Glutamatergic neuron (in vitro differentiated cells): ENCODE results near the gene IFNAR2. TPM values are rescaled to one million over a fixed set of nuclear protein-coding genes. Genes with fewer than 3 reads are reported as not detected.

Source experiments
- DNase-seq: peaks from one replicate; pipeline ENCODE4 v3.0.0; 2022
- H3K27ac Mint-ChIP-seq: one replicate; pipeline ENCODE4 v1.8.0; 2020; ENCODE audit warnings: mild to moderate bottlenecking, mixed read lengths, inconsistent platforms; ENCODE audit not compliant: unreplicated experiment
- H3K27me3 Mint-ChIP-seq: one replicate; pipeline ENCODE4 v1.8.0; 2020; ENCODE audit warnings: mild to moderate bottlenecking, moderate library complexity, mixed read lengths, inconsistent platforms; ENCODE audit not compliant: unreplicated experiment
- H3K36me3 Mint-ChIP-seq: one replicate; pipeline ENCODE4 v1.8.0; 2020; ENCODE audit warnings: mild to moderate bottlenecking, mixed read lengths, inconsistent platforms; ENCODE audit not compliant: unreplicated experiment
- H3K4me1 Mint-ChIP-seq: one replicate; pipeline ENCODE4 v1.8.0; 2020; ENCODE audit warnings: mild to moderate bottlenecking, low read depth, mixed read lengths, inconsistent platforms; ENCODE audit not compliant: unreplicated experiment
- H3K4me3 Mint-ChIP-seq: one replicate; pipeline ENCODE4 v1.8.0; 2020; ENCODE audit warnings: mild to moderate bottlenecking, mixed read lengths, inconsistent platforms; ENCODE audit not compliant: unreplicated experiment
- H3K9me3 Mint-ChIP-seq: one replicate; pipeline ENCODE4 v1.8.0; 2020; ENCODE audit warnings: mild to moderate bottlenecking, moderate library complexity, mixed read lengths, inconsistent platforms; ENCODE audit not compliant: unreplicated experiment
- long read RNA-seq: library from polyadenylated mRNA; unstranded; transcript quantifications from one replicate; pipeline ENCODE4 v2.0.0, GENCODE V29; 2020; ENCODE audit not compliant: unreplicated experiment
- total RNA-seq: library from RNA; stranded (reverse); fragmentation: NEBNext Ultra II Directional; extraction: Animal tissue kit (Norgen Biotek cat#: 25700); gene quantifications from one replicate; pipeline ENCODE4 v1.2.1, GENCODE V29; 2021; ENCODE audit not compliant: unreplicated experiment
- TF ChIP-seq, protein P1 (sequence below): fragments of 200-600 bp; sonication (generic); IDR thresholded peaks from one replicate; pipeline ENCODE4 v1.5.0; 2021; ENCODE audit not compliant: partially characterized antibody, unreplicated experiment

IFNAR2 gene
- 6.9 TPM for total RNA-seq
- long read RNA-seq, full-length matches to known transcripts = 4 of 4 reads
- long read RNA-seq, partial matches to known transcripts = 0 of 4 reads
- long read RNA-seq, other reads (novel, unspliced or antisense) = 0 of 4 reads

DNA sequence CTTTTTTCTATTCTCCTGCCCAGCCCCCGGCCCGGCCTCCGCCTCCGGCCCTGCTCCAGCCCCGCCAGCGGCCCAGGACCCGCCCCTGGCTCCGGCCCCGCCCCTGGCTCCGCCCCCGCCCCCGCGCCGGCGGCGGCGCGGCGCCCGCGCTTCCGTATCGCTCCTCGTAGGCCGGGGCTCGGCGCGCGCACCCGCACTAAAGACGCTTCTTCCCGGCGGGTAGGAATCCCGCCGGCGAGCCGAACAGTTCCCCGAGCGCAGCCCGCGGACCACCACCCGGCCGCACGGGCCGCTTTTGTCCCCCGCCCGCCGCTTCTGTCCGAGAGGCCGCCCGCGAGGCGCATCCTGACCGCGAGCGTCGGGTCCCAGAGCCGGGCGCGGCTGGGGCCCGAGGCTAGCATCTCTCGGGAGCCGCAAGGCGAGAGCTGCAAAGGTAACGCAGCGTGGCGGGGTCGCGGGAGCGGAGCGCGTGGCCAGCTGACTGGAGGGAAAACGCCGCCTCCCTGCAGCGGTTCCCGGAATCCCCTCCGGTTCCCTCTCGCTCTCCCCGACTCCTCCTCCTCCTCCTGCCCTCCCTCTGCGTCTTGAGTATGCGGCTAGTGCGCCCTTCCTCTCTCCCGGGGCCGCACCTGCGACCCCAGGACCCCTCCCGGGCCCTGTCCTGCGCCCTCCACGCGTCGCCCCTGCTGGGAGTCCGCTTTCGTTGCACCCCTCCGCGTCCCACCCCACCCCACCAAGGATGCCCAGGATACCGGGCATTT is at the start of gene IFNAR2:
Gene IFNAR2, plus strand, starts transcription at position 155 of the 761 bp plus-strand sequence. CDS start 11,985 bp downstream, outside the sequence.
- Mint-ChIP-seq H3K9me3 (peaks cover 4% of the 10 kb centered on the region), H3K27ac (peak within 1 kb of the TSS; percentile 79), H3K27me3 (peaks cover 7% of the 10 kb centered on the region), H3K36me3 (peaks cover 4% of the 10 kb centered on the region), H3K4me1 (peaks cover 5% of the 10 kb centered on the region), H3K4me3 (peak within 1 kb of the TSS; percentile 90)
- TF ChIP-seq, protein P1, sequence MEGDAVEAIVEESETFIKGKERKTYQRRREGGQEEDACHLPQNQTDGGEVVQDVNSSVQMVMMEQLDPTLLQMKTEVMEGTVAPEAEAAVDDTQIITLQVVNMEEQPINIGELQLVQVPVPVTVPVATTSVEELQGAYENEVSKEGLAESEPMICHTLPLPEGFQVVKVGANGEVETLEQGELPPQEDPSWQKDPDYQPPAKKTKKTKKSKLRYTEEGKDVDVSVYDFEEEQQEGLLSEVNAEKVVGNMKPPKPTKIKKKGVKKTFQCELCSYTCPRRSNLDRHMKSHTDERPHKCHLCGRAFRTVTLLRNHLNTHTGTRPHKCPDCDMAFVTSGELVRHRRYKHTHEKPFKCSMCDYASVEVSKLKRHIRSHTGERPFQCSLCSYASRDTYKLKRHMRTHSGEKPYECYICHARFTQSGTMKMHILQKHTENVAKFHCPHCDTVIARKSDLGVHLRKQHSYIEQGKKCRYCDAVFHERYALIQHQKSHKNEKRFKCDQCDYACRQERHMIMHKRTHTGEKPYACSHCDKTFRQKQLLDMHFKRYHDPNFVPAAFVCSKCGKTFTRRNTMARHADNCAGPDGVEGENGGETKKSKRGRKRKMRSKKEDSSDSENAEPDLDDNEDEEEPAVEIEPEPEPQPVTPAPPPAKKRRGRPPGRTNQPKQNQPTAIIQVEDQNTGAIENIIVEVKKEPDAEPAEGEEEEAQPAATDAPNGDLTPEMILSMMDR = no peak
- DNase-seq = peak; percentile 85

DNA sequence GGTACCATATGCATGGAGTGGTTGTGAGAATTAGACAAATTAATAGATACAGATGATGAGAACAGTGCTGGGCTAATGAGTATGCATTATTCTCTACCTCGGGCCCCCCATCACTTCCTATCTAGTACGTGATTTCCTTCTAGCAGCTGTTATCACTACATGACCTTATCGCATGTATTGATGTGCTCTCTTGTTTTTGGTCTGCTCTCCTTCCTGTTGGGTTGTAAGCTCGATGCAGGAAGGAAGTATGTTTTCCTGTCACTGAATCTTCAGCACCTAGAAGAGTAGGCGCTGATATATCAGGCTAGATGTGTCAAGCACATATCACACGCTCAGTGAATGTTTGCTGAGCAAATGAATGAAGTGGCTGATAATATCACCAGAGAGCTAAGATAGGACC is 43.9 kb upstream of the IFNAR2 start:
- Mint-ChIP-seq H3K4me3 (no peak overlapping the region), H3K9me3 (peaks cover 6% of the 10 kb centered on the region), H3K27ac (no peak overlapping the region), H3K36me3 (peaks cover 5% of the 10 kb centered on the region), H3K4me1 (peaks cover 14% of the 10 kb centered on the region), H3K27me3 (no peaks in the 10 kb centered on the region)
- no peak for DNase-seq
- TF ChIP-seq, protein P1 = no peak

DNA sequence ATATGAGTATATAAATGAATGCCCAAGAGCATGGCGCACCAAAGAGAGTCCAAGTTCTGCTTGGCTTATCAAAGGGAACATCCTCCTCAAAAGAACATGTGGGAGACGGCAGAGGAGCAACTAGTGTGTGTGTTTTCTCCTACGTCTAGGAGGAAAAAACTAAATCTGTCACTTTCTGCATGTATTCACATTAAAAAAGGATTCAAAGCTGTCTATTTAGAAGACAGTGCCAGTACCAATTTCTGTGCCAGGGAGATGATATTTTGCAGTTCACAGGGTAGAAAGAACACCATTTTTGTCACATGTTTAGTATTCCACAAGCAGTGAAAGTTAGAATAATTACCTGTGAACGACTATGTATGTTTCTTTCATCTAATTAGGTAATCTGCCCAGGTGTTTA is 42.5 kb upstream of the IFNAR2 start:
- no peak overlapping the region for H3K4me3 Mint-ChIP-seq
- H3K27me3 Mint-ChIP-seq = peaks cover 4% of the 10 kb centered on the region
- no peak overlapping the region for H3K27ac Mint-ChIP-seq
- TF ChIP-seq, protein P1 = no peak
- peaks cover 6% of the 10 kb centered on the region for H3K9me3 Mint-ChIP-seq
- H3K36me3 Mint-ChIP-seq = peaks cover 5% of the 10 kb centered on the region
- H3K4me1 Mint-ChIP-seq = peaks cover 14% of the 10 kb centered on the region
- no peak for DNase-seq

DNA sequence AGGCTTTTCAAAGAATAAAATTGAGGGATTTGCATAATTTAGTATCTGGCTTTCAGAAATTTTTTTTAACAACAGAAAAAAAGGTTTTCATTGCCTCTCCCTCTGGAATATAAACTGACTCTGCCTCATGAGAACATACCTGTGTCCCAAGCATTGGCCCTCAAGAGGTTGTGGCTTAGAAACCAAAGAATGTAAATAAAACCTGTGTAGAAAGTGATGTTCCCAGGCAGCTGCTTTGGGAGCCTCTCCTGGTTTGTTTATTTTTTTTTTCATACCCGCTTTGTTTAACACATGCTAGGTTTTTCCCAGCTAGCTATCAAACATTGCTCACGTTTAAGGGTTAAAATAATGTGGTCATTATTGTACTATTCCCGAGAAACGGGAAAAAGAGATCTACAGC is 40.5 kb upstream of the IFNAR2 start:
- H3K4me3 Mint-ChIP-seq = no peak overlapping the region
- H3K36me3 Mint-ChIP-seq = no peaks in the 10 kb centered on the region
- H3K27me3 Mint-ChIP-seq = peaks cover 4% of the 10 kb centered on the region
- peaks cover 2% of the 10 kb centered on the region for H3K9me3 Mint-ChIP-seq
- H3K27ac Mint-ChIP-seq = no peak overlapping the region
- no peak for DNase-seq
- TF ChIP-seq, protein P1 = no peak
- peaks cover 14% of the 10 kb centered on the region for H3K4me1 Mint-ChIP-seq

DNA sequence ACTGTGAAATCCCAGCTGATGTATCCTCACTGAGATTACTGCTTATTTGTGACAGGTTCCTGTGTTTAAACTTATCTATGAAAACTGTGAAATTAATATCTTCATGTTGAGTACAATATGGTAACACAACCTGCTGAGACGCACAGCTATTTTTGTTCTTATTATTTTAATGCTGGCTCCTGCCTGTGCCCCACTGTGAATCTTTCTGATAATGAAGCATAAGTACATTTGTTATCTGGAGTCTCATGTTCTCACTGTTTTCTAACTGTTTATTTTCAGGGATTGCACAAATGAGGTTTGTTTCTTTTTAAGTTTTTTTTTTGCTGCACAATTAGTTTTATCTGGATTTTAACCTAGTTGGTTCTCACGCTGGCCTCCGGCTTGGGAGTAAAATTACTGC is 39.9 kb upstream of the IFNAR2 start:
- Mint-ChIP-seq H3K36me3 (no peaks in the 10 kb centered on the region), H3K9me3 (peaks cover 2% of the 10 kb centered on the region), H3K27ac (no peak overlapping the region), H3K27me3 (peaks cover 4% of the 10 kb centered on the region), H3K4me1 (peaks cover 14% of the 10 kb centered on the region), H3K4me3 (no peak overlapping the region)
- TF ChIP-seq, protein P1 = no peak
- DNase-seq = no peak
